ENCODE measurements around the gene TPRG1L.

DNA sequence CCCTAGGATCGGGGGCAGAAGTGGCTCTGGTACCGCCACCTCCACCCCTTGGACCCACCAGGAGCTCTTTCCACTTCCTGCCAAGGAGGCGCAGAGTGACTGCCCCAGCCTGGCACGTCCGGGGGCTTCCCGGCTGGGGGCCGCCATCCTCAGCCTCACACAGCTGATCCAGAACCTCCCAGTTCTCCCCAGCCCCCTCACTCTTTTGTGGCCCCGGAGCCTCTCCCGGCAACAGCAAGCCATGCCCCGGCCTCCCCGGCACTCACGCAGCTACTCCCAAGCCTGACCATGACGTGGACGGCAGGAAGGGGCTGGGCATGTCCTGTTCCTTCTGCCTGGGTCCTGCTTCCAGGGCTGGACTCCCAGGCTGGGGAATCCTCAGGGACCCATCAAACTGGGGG is 44.6 kb downstream of the TPRG1L start:
- no peak for TF ChIP-seq PML (IDR thresholded peaks at IDR 0.05; ENCODE audit: low read length)
- no peak for TF ChIP-seq HCFC1 (IDR thresholded peaks at IDR 0.05; ENCODE audit: low read length)

Data from GM12878 (cell line).